Measurements from ENCODE around the gene SLC33A1.

DNA sequence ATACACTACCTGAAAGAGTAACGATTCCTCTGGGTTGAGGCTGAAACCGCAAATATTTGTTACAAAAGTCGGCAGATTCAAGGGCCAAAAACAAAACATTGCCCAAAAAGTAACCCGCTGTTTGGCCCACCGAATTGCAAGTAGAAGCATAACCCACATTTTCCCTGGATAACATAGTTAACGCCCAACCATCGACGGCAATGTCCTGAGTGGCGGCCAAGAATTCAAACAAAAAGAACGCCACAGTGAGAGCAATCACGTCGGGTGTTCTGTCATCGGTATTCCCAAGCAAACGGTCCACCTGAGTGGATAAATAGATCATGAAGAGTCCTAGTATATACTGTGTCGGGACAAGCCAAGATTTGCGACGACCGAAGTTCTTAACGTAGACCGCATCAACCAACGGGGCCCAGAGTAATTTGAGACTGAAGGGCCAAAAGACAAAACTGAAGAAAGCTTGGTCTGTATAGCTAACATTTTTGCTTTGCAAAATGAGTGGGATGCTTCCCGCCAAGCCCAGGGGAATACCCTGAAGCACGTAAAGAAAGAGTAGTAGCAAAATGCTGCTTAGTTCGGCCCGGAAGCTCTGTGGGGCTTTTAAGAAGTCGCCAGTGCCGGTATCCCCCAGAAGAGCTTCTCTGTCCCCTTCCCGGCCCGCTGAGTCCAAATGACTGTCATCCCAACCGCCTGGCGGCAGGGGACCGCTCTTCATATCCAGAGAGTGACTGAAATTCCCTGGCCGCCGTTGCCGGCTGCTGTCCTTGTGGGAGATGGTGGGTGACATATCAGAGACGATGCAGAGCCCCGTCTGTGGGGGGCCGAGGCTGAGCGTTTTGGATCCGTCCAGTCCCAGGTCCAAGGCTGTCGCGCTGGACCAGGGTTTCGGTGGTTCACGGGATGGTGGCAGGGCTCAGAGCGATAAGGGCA is 750 bp downstream of the SLC33A1 start:
- TF ChIP-seq EZH2 (IDR thresholded peaks at IDR 0.05; ENCODE audit: borderline replicate concordance, low read depth, low read length, poor library complexity, severe bottlenecking), result no peak
- TF ChIP-seq, protein P1, sequence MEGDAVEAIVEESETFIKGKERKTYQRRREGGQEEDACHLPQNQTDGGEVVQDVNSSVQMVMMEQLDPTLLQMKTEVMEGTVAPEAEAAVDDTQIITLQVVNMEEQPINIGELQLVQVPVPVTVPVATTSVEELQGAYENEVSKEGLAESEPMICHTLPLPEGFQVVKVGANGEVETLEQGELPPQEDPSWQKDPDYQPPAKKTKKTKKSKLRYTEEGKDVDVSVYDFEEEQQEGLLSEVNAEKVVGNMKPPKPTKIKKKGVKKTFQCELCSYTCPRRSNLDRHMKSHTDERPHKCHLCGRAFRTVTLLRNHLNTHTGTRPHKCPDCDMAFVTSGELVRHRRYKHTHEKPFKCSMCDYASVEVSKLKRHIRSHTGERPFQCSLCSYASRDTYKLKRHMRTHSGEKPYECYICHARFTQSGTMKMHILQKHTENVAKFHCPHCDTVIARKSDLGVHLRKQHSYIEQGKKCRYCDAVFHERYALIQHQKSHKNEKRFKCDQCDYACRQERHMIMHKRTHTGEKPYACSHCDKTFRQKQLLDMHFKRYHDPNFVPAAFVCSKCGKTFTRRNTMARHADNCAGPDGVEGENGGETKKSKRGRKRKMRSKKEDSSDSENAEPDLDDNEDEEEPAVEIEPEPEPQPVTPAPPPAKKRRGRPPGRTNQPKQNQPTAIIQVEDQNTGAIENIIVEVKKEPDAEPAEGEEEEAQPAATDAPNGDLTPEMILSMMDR (conservative IDR thresholded peaks at IDR 0.05; ENCODE audit: low read depth, low read length), result 0 out of 2 replicates have a peak, but pooled peaks have one; percentile 14

Measured in A673 (cell line).